Gastrocnemius medialis (tissue), 4 donors: ENCODE results near the gene MEDAG.

Experiments used
- CTCF ChIP-seq, 5 experiments: fragments of 450-650 bp in 3 of 5; fragments of 200-600 bp in 2 of 5; sonication (generic) in 2 of 5; IDR thresholded peaks in 4 of 5; conservative IDR thresholded peaks in 1 of 5; 1 replicate in 4 of 5; 2 replicates in 1 of 5; pipeline ENCODE4 v1.5.1; 2016 to 2019; ENCODE audit warnings: antibody characterized with exemption in 5 of 5, mild to moderate bottlenecking in 3 of 5, moderate library complexity in 3 of 5
- POLR2A ChIP-seq, 2 donors: fragments of 450-650 bp; IDR thresholded peaks; one replicate each; pipeline ENCODE4 v1.6.1; 2017; ENCODE audit warnings: antibody characterized with exemption in 2 of 2, mild to moderate bottlenecking in 2 of 2, moderate library complexity in 2 of 2

DNA sequence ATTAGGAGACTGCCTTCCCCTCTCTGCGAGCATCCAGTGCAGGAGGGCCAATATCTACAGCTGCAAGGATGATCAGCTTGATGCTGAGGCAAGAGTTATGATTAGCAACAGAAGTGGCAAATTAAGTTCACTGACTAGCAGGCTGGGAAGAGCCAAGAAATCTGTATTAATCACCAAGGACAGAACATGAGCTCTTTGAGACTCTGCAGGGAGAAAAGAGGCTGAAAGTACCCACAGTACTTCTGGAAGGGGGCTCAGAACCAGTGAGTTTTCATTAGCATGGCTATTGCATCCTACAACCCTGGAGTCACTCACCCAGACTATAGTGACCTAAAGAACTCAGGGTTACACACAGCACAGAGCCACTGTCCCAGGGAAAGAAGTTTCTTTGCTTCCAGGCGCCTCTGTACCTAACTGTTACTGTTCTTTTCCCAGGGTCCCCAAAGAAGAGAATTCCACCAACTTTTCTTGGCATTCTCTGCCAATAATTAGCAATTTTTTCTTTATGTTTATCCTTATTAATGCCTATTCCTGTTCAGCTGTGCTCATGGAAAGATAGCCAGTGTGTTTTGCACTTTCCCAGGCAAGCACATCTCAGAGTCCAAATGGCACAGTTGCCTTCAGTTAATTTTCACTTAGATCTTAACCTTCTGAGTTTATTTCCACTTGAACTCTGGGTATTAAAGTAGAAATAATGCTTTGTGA, 25.8 kb upstream of the MEDAG start:
- TF ChIP-seq CTCF (IDR thresholded peaks at IDR 0.05 in 4 of 5, conservative IDR thresholded peaks at IDR 0.05 in 1 of 5) (no peak), POLR2A (IDR thresholded peaks at IDR 0.05) (no peak)
